ENCODE measurements around the gene GOLGA5.

- no peak for TF ChIP-seq CTCF (IDR thresholded peaks at IDR 0.05)
- TF ChIP-seq POLR2A (IDR thresholded peaks at IDR 0.05), result no peak
Observed at GRCh38 chr14:92787554-92787953, 6.6 kb upstream of the GOLGA5 start.
